K562 (cell line): Measurements from ENCODE around the gene TXNRD3. TPM values are rescaled to one million over a fixed set of nuclear protein-coding genes. Genes with fewer than 3 reads are reported as not detected.

Source experiments
- ATAC-seq: fragments of 200-7000 bp; cut with Tn5 transposase; 3 replicates; pipeline ENCODE4 v1.9.1; 2020; ENCODE audit warnings: moderate library complexity
- BruUV-seq: library from RNA; stranded (reverse); fragments of 400-500 nt; replicated peaks from 2 replicates; lab custom pipeline; 2021; lab: Mats Ljungman, UMichigan
- CTCF ChIA-PET: fragments of 300-600 bp; formaldehyde crosslinking; extraction: SDS; loops from one replicate; lab custom pipeline; 2021; ENCODE audit warnings: low intra/inter-chr PET ratio; lab: Yijun Ruan, JAX
- POLR2A ChIA-PET: fragments of 300-600, 350-650 bp; sonication (Branson Sonifier 250); formaldehyde crosslinking; extraction: SDS; loops from one replicate; lab custom pipeline; 2021; ENCODE audit warnings: antibody characterized with exemption, inconsistent platforms; lab: Yijun Ruan, JAX
- DNase-seq, 4 experiments: peaks; one replicate each; pipeline versions ENCODE4 v3.0.0 to v3.0.0-alpha.2; 2011 to 2018; ENCODE audit warnings: low spot score in 3 of 4, mixed read lengths in 3 of 4; ENCODE audit errors: extremely low read depth in 1 of 4
- FAIRE-seq: peaks from 2 replicates; lab custom pipeline; 2011; peaks lifted over from hg19 to GRCh38; lab: Jason Lieb, UNC
- H2AFZ ChIP-seq: 2 replicates; pipeline ENCODE4 v1.6.0; 2011; ENCODE audit warnings: low read depth, low read length, control low read depth, inconsistent platforms
- H3K27ac ChIP-seq: fragments of 200-600 bp; 3 replicates; pipeline ENCODE4 v1.8.0; 2011; ENCODE audit warnings: low read depth, mild to moderate bottlenecking, control low read depth, inconsistent platforms, low read length, moderate library complexity, mixed read lengths; ENCODE audit errors: extremely low read depth
- H3K27me3 ChIP-seq, 2 experiments: fragments of 300-600 bp in 1 of 2; 2 replicates in 1 of 2; 3 replicates in 1 of 2; pipeline versions ENCODE4 v1.6.0 to v1.8.0; 2011; ENCODE audit warnings: inconsistent platforms in 2 of 2, low read length in 2 of 2, mild to moderate bottlenecking in 1 of 2, mixed read lengths in 1 of 2, moderate library complexity in 1 of 2; ENCODE audit not compliant: control insufficient read depth in 2 of 2, insufficient read depth in 2 of 2
- H3K36me3 ChIP-seq: fragments of 300-600 bp; 3 replicates; pipeline ENCODE4 v1.8.0; 2011; ENCODE audit warnings: mild to moderate bottlenecking, low read length, inconsistent platforms; ENCODE audit not compliant: control insufficient read depth, insufficient read depth
- H3K4me1 ChIP-seq, 2 experiments: fragments of 200-600 bp in 1 of 2; replicated peaks in 1 of 2; 2 replicates in 1 of 2; 3 replicates in 1 of 2; pipeline versions ENCODE4 v1.5.1 to v1.8.0; 2011; ENCODE audit warnings: inconsistent platforms in 2 of 2, low read length in 2 of 2, mild to moderate bottlenecking in 1 of 2, mixed read lengths in 1 of 2, moderate library complexity in 1 of 2; ENCODE audit not compliant: control insufficient read depth in 2 of 2, insufficient read depth in 2 of 2
- H3K4me2 ChIP-seq: 2 replicates; pipeline ENCODE4 v1.6.1; 2011; ENCODE audit warnings: low read length, control low read depth, inconsistent platforms, mixed read lengths; ENCODE audit not compliant: insufficient read depth
- H3K4me3 ChIP-seq: fragments of 200-600 bp; sonication (generic), shearing (Covaris generic); 2 replicates; pipeline ENCODE4 v1.5.1; 2016; ENCODE audit warnings: control low read depth, inconsistent platforms
- H3K79me2 ChIP-seq: fragments of 200-600 bp; 3 replicates; pipeline ENCODE4 v1.8.0; 2011; ENCODE audit warnings: low read length, inconsistent platforms; ENCODE audit not compliant: control insufficient read depth, insufficient read depth
- H3K9ac ChIP-seq, 2 experiments: 2 replicates each; pipeline versions ENCODE4 v1.6.0 to v1.6.1; 2011; ENCODE audit warnings: low read depth in 2 of 2, low read length in 2 of 2, control low read depth in 1 of 2, inconsistent platforms in 1 of 2, mild to moderate bottlenecking in 1 of 2, mixed read lengths in 1 of 2; ENCODE audit not compliant: insufficient read depth in 1 of 2
- H3K9me1 ChIP-seq: one replicate; pipeline ENCODE4 v1.6.0; 2011; ENCODE audit warnings: inconsistent platforms, mild to moderate bottlenecking, low read length, moderate library complexity; ENCODE audit not compliant: control insufficient read depth, insufficient read depth
- H3K9me3 ChIP-seq: replicated peaks from 2 replicates; pipeline ENCODE4 v1.5.1; 2011; ENCODE audit warnings: low read depth, low read length, inconsistent platforms; ENCODE audit not compliant: control insufficient read depth, insufficient read depth
- H4K20me1 ChIP-seq: replicated peaks from 2 replicates; pipeline ENCODE4 v1.6.1; 2011; ENCODE audit warnings: low read length, inconsistent platforms, mixed read lengths; ENCODE audit not compliant: control insufficient read depth, insufficient read depth
- ADNP ChIP-seq: fragments of 200-800 bp; sonication (Bioruptor generic); IDR thresholded peaks from 2 replicates; pipeline ENCODE4 v1.6.1; 2016; ENCODE audit warnings: missing genetic modification characterization, missing compliant biosample characterization
- ATF4 ChIP-seq: fragments of 450-650 bp; formaldehyde crosslinking; IDR thresholded peaks from 2 replicates; pipeline ENCODE4 v1.4.0; 2022; ENCODE audit warnings: mild to moderate bottlenecking, moderate library complexity
- CCNT2 ChIP-seq: IDR thresholded peaks from 2 replicates; pipeline ENCODE4 v1.6.1; 2011; ENCODE audit warnings: borderline replicate concordance, low read depth, mild to moderate bottlenecking, moderate library complexity, mixed read lengths, low read length; ENCODE audit not compliant: insufficient read length; ENCODE audit errors: extremely low read depth
- CSDE1 ChIP-seq, 2 experiments: fragments of 450-650 bp; IDR thresholded peaks; 2 replicates each; pipeline ENCODE4 v1.6.1; 2016; ENCODE audit warnings: mild to moderate bottlenecking in 1 of 2
- ESRRA ChIP-seq: fragments of 450-650 bp; IDR thresholded peaks from 2 replicates; pipeline ENCODE4 v1.6.1; 2014; ENCODE audit warnings: low read depth, mild to moderate bottlenecking, moderate library complexity, borderline replicate concordance
- FOXA1 ChIP-seq: fragments of 450-650 bp; IDR thresholded peaks from 2 replicates; pipeline ENCODE4 v1.6.1; 2016; ENCODE audit warnings: mild to moderate bottlenecking, borderline replicate concordance
- FOXP4 ChIP-seq: sonication (generic); formaldehyde crosslinking; IDR thresholded peaks from 2 replicates; pipeline ENCODE4 v1.8.0; 2022; ENCODE audit warnings: mild to moderate bottlenecking, missing genetic modification reagents, borderline replicate concordance
- HNRNPLL ChIP-seq: fragments of 200-400 bp; formaldehyde crosslinking; IDR thresholded peaks from 2 replicates; pipeline ENCODE4 v1.6.1; 2017; ENCODE audit warnings: low read length, low read depth, mild to moderate bottlenecking; ENCODE audit not compliant: poor library complexity, severe bottlenecking
- KAT2B ChIP-seq: IDR thresholded peaks from one replicate; pipeline ENCODE4 v1.6.1; 2012; ENCODE audit warnings: low read depth, mild to moderate bottlenecking, control low read depth, inconsistent platforms, low read length, moderate library complexity
- NR2C1 ChIP-seq, 2 experiments: fragments of 450-650 bp; IDR thresholded peaks; 2 replicates each; pipeline ENCODE4 v1.6.1; 2017; ENCODE audit warnings: mild to moderate bottlenecking in 2 of 2, antibody characterized with exemption in 1 of 2, inconsistent platforms in 1 of 2, missing compliant biosample characterization in 1 of 2, missing genetic modification characterization in 1 of 2
- NR4A1 ChIP-seq, 2 experiments: fragments of 250-450 bp in 1 of 2; fragments of 450-650 bp in 1 of 2; sonication (Bioruptor Pico) in 1 of 2; IDR thresholded peaks; 2 replicates each; pipeline versions ENCODE4 v1.4.0 to v1.6.1; 2016 to 2020; ENCODE audit warnings: mild to moderate bottlenecking in 2 of 2, missing compliant biosample characterization in 1 of 2, missing genetic modification characterization in 1 of 2, moderate library complexity in 1 of 2
- PCBP2 ChIP-seq: fragments of 200-400 bp; formaldehyde crosslinking; IDR thresholded peaks from 2 replicates; pipeline ENCODE4 v1.6.1; 2018; ENCODE audit warnings: low read length, low read depth, mild to moderate bottlenecking, moderate library complexity; ENCODE audit not compliant: poor library complexity, severe bottlenecking
- PHTF2 ChIP-seq: fragments of 250-450 bp; sonication (Bioruptor Pico); IDR thresholded peaks from 2 replicates; pipeline ENCODE4 v1.5.0; 2021; ENCODE audit warnings: mild to moderate bottlenecking
- SMAD2 ChIP-seq: fragments of 150-350 bp; IDR thresholded peaks from 2 replicates; pipeline ENCODE4 v1.6.1; 2014; ENCODE audit warnings: low read depth, mild to moderate bottlenecking, low read length
- SUPT5H ChIP-seq: fragments of 450-650 bp; IDR thresholded peaks from 2 replicates; pipeline ENCODE4 v1.6.1; 2016
- ZBTB7A ChIP-seq: IDR thresholded peaks from 2 replicates; pipeline ENCODE4 v1.6.1; 2011; ENCODE audit warnings: low read depth, mild to moderate bottlenecking, low read length, moderate library complexity, borderline replicate concordance; ENCODE audit not compliant: control insufficient read depth
- ZNF347 ChIP-seq: fragments of 450-650 bp; formaldehyde crosslinking; IDR thresholded peaks from 2 replicates; pipeline ENCODE4 v1.4.0; 2020; ENCODE audit warnings: low read depth, mild to moderate bottlenecking, moderate library complexity
- ZNF444 ChIP-seq: fragments of 250-450 bp; sonication (Bioruptor Pico); IDR thresholded peaks from 2 replicates; pipeline ENCODE4 v1.4.0; 2020; ENCODE audit warnings: mild to moderate bottlenecking, moderate library complexity
- WGBS: fragments of 100-300 bp; shearing (Covaris generic); methylation state at CpG from one replicate; pipeline ENCODE4 v1.1.6; 2016; ENCODE audit warnings: low coverage, mixed read lengths; ENCODE audit not compliant: insufficient coverage; ENCODE audit errors: missing lambda C conversion rate; 5-methylcytosine and 5-hydroxymethylcytosine counted together
- in situ Hi-C: fragments of 300-500 bp; cut with MboI; formaldehyde crosslinking; loops from 4 replicates; pipeline ENCODE4 v1.15.0; 2018; ENCODE audit warnings: inconsistent platforms, mixed read lengths
- intact Hi-C: fragments of 100-400 bp; cut with micrococcal nuclease; formaldehyde crosslinking; loops from 2 replicates; pipeline ENCODE4 v1.14.2; 2022
- polyA plus RNA-seq, 8 experiments: library from polyadenylated mRNA; depleted of rRNA in 4 of 8; stranded (reverse) in 5 of 8; unstranded in 3 of 8; fragments of >200 nt; fragmentation: Nextera tagmentation in 2 of 8; fragmentation: Illumina TruSeq in 1 of 8; extraction: Ambion mirVana in 2 of 8; extraction: Trizol in 1 of 8; gene quantifications; 2 replicates each; pipeline versions ENCODE4 v1.2.1 to v1.2.3, GENCODE V29; 2011 to 2014; ENCODE audit warnings: inconsistent platforms in 1 of 8, missing spikeins in 1 of 8
- total RNA-seq, 7 experiments: library from RNA; depleted of rRNA in 6 of 7; stranded (reverse); fragments of >200 nt in 6 of 7; fragmentation: Illumina TruSeq in 2 of 7; extraction: Trizol in 2 of 7; gene quantifications; 2 replicates each; pipeline versions ENCODE4 v1.2.1 to v1.2.3, GENCODE V29; 2011 to 2021; ENCODE audit warnings: low replicate concordance in 1 of 7

TXNRD3 gene
- total and polyA plus RNA-seq, 9 of the 15 experiments (the other 6 are each of a cell fraction or from before 2014, with no cell fraction given): 0.96 to 2.3 (median 1.7) TPM

- no peak for TF ChIP-seq ZNF444 (CRISPR knock-in tag)
- TF ChIP-seq FOXP4 (CRISPR knock-in tag): no peak
- no peak for TF ChIP-seq KAT2B
- no peak for TF ChIP-seq CSDE1 (IDR thresholded peaks at IDR 0.05)
- TF ChIP-seq ZNF347: no peak
- no peak for TF ChIP-seq ZBTB7A
These were observed 92.1 kb downstream of the TXNRD3 start (continued) for GRCh38 chr3:126562737-126563276.

- POLR2A ChIA-PET: interaction anchor here (0.5 to 0.6 kb wide), 2 partner anchors 20 to 145 kb away, joined by 3 to 4 read pairs; no protein-coding TSS in a partner anchor
- ATAC-seq: no peak
- H3K9me1 ChIP-seq: no peaks in the 10 kb centered on the region
- no peak for FAIRE-seq
- no peak for DNase-seq
- H3K4me2 ChIP-seq: no peak within 1 kb of the TSS
- no peaks in the 10 kb centered on the region; the same call in 1 of the 2 replicates for H4K20me1 ChIP-seq
- H3K27ac ChIP-seq: no peak within 1 kb of the TSS
- H3K4me1 ChIP-seq: no peaks in the 10 kb centered on the region
- no peaks in the 10 kb centered on the region for H3K79me2 ChIP-seq
- peaks cover 4 to 22% of the 10 kb centered on the region in 2 experiments; a peak in 2 of 5 replicates for H3K27me3 ChIP-seq
- BruUV-seq: no TSS peak
- no peak within 1 kb of the TSS for H2AFZ ChIP-seq
- in situ Hi-C loops (no loop called here), intact Hi-C loops (no loop called here)
- 0% methylated on average over 5 of the region's 9 CpGs for WGBS
- H3K9ac ChIP-seq: no peak within 1 kb of the TSS
- no peak within 1 kb of the TSS for H3K4me3 ChIP-seq
- CTCF ChIA-PET: no interaction called here
- H3K36me3 ChIP-seq: no peaks in the 10 kb centered on the region
- H3K9me3 ChIP-seq: no peaks in the 10 kb centered on the region
- no peak for TF ChIP-seq FOXA1
- no peak for TF ChIP-seq PHTF2 (CRISPR knock-in tag)
- TF ChIP-seq CCNT2: no peak
- TF ChIP-seq PCBP2: no peak
- TF ChIP-seq SMAD2: no peak
- no peak for TF ChIP-seq NR4A1 (CRISPR knock-in tag; IDR thresholded peaks at IDR 0.05)
- no peak for TF ChIP-seq NR4A1 (tag; IDR thresholded peaks at IDR 0.05)
- TF ChIP-seq NR2C1 (IDR thresholded peaks at IDR 0.05): no peak
- TF ChIP-seq NR2C1 (tag; IDR thresholded peaks at IDR 0.05): no peak
- TF ChIP-seq ATF4: no peak
- no peak for TF ChIP-seq ESRRA
- no peak for TF ChIP-seq SUPT5H
- no peak for TF ChIP-seq HNRNPLL
- no peak for TF ChIP-seq ADNP
These were observed 96.4 kb downstream of the TXNRD3 start, which contains the start of gene C3orf22 for GRCh38 chr3:126558336-126559071. TSS of gene C3orf22 (minus strand) at chr3:126558932. CDS start at chr3:126553390, 5,542 bp downstream.
